CD4-positive, alpha-beta T cell treated with Interleukin-12 subunit alpha and Interleukin-12 subunit beta, for 1 hour (primary cell): ENCODE results near the gene RARS2.
"Not testable (repeated sequence)": the region's sequence is repeated elsewhere in the genome, so short reads cannot be mapped to it uniquely, and the experiment has no call there.

ENCODE experiments used
- DNase-seq: peaks from one replicate; pipeline ENCODE4 v3.0.0-alpha.2; 2020

The RARS2 gene

DNA sequence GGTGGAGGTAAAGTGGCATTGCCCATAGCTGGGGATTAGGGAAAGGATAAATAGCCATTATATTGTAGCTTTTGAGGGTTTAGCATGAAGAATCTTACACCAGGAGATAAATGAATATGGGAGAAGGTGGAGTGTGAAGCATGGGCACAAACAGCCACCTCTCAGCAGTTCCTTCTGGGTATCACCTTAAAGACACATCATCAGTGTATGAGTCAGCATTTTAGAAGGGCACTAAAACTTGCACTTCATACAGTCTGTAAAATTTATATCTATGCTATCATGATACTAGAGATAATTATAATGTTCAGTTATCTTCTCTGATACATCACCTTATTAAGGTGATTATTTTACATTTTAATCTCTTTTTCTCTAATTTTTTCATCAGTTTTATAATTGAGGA, 91.7 kb downstream of the RARS2 start:
- no peak for DNase-seq

DNA sequence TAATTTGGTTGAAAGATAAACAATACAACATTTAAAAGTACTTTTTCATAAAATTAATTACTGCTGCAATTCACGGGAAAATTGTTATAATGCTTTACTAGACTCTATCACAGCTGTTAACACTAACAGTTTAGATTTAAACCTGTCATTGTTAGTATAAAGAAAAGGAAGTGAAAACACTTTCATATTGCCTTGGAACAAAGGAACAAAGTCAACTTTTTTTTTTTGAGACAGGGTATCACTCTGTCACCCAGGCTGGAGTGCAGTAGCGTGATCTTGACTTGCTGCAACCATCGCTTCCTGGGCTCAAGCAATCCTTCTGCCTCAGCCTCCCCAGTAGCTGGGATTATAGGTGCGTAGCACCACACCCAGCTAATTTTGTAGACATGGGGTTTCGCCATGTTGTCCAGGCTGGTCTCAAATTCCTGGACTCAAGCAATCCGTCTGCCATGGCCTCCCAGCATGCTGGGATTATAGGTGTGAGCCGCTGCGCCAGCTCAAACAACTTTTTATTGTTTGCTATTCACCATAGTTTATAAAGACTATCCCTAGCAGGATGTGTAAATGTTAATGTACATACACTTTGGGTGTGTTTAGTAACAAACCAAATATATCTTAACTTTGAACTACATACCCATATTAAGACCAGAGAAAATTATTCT, 94.9 kb downstream of the RARS2 start:
- DNase-seq: no peak

DNA sequence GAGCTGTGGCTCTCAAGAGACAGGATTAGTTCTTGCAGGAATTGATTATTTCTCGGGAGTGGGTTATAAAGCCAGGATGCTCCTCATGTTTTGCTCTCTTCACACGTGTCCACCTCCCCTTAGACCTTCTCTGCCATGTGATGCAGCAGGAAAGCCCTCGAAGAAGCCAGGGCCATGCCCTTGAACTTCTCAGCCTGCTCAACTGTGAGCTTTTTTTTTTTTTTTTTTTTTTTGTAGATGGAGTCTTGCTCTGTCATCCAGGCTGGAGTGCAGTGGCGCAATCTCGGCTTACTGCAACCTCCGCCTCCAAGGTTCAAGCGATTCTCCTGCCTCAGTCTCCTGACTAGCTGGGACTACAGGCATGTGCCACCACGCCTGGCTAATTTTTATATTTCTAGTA, 100.5 kb downstream of the RARS2 start:
- DNase-seq: not testable (repeated sequence)

DNA sequence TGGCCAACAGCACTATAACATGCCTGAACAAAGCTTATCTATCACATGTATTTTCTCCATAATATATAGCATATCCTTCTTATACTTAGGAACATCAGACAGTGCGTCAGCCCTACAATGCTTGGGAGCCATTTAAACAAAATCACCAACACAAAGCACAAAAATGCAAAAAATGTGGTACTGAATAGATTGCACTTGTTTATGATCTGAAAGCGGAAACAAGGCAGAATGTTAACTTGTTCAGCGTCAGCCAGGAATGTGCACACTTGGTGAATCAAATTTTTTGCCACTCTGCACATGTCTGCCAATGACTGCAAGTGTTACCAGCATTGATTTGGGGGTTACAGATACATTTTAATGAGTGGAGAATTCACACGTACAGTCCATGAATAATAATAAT, 102.2 kb downstream of the RARS2 start:
- DNase-seq: no peak

DNA sequence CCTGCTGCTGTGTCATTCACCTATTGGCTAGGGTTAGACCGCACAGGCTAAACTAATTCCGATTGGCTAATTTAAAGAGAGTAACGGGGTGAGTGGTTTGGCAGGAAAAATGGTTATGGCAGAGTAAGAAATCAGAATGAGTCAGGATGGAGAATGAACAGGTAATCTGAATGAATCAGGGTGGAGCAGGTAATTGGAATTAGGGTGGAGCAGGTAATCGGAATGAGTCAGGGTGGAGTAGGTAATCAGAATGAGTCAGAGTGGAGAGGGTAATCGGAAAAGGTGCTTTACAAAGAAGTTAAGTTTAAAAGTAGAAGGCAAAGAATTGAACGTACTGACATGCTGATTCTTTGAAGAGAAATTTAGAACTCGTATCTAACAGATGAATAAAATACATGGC, 105.3 kb downstream of the RARS2 start:
- no peak for DNase-seq

DNA sequence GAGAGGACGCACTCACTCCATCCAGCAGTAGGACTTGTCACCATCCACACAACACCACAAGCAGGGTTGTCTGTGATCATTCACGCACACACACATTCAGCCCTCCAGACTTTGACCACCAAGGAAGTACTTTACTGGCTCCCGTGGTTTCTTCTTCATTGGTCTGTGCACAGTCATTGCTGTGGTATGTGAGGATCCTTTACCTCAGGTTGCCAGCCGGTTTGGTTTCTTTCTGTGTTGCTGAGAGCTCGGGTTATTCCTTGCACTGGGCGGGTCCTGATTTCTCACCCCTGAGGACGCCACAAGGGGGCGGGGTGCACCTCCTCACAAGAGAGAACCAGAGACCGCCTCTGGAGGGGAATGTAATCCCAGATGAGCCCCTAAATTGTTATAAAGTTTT, 105.9 kb downstream of the RARS2 start:
- DNase-seq: no peak

DNA sequence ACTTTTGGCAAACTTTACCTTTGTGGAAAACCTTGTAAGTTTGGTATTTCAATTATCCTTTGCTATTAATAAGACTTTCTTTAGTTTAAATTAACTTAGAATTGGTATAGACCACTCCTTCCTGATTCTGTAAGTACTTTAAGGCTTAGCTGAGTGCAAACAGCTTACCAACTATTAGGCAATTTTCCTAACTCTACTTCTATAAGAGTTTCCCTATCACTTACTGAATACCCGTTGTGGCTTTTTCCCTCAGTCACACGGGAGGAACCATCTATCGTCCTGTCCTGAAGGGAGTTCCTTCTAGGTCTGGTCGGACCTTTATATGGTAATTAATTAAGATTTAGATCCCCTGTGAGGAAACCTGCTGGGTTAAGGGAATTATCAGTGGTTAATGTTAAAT, 107.4 kb downstream of the RARS2 start:
- no peak for DNase-seq

DNA sequence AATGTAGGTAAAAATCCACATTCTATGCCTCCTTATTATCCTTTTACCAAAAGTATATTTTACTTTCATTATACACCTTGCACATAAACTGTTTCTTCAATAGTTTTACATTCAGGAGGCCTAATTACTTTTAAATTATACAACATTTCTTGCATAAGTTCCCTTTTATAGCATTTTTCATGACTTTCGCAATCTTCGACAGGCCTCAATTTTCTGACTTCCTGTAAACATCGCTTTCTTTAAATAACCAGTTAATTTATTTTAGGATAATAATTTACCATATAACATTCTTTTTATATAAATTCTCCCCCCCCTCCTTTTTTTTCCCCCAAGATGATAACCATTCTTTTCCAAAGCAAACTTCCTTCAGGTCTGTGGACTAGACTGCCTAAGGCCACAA, 107.9 kb downstream of the RARS2 start:
- no peak for DNase-seq

DNA sequence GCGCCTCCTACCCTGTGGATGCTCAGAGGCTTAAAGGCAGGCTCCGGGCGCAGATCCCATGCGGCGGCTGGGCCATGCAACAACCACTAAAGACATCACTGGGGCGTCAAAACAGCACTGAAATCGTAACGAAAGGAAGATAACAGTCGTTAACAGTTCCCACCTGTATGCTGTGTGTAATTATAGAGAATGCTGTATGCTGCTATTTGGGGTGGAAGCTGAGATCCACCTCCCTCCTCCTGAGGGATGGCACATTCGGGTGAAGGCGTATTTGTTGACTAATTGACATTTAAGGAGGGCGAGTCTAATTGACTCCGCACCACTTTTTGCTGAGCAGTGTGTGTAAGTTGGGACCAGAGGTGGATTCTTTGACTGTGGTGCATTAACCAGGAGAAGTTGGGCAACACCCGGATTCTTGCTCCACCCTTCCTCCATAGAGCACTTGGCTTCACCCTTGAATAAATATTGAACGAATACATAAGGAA, 116.3 kb downstream of the RARS2 start:
- DNase-seq: peak; percentile 61

DNA sequence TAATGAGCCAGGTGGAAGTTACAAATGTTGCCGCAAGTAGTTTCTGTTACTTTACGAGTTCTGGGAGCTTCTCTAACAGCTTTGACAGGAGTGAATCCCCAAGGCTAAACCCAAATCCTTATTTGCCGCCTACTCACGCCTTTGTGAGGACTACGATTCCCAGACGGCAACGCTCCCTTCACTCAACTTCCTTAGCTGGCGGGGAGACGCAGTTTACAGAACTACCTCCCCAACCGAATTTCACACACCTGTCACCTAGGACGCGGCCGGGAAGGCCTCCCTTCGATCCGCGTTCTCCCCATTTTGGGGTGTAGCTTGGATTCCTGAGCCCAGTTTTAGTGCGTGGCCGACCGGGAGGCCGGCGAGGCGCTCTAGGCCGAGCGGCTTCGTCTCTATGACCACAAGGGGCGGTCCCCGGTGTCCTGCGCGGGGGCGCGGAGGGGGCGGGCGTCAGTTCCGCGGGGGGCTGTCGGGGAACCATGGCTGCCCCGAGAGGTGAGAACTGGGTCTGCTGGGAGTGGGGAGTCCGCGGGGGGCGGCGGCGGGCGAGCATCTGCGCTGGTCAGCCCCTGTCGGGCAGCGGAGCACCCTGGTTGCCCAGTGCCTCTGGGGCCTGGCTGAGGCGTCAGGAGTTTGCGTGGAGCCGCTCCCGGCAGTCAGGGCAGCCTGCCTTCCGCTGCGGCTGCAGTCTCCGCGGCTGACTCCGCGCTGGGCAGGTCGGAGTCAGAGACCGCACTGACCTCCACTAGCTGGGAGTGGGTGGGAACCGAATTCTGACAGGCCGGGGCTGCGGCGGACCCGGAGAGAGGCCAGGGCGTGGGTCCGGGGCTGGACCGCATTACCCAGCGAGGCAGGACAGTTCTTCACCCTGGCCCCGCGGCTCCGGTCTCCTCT, 117.0 kb downstream of the RARS2 start, which contains the start of gene SLC35A1:
TSS of gene SLC35A1 (plus strand) at position 450 of the 894 bp plus-strand sequence. CDS start at position 480, 30 bp downstream.
- peak; percentile 87 for DNase-seq

DNA sequence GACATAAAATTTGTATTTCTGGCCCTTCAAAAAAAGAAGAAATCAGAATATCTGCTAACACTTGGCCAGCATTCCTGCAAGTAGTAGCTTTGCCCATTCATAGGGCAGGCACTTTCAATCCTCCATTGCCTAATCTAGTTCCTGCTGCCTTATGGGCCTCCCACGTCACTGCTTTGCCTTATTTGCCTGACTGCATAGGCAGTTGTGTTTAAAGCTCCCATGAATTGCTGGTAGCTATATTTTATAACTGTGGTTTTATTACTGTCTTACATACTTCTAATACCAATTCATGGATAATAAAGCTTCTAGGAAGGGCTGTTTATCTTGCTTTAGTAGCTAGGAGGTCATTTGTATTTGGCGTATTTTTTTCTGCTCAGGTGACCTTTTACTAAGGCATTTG, 124.7 kb downstream of the RARS2 start:
- DNase-seq: no peak
